ENCODE measurements around the gene SPATA32.

- TF ChIP-seq CTCF (IDR thresholded peaks at IDR 0.05) (no peak), POLR2A (IDR thresholded peaks at IDR 0.05) (no peak)
Measured at GRCh38 chr17:45273551-45273957, 11.7 kb upstream of the SPATA32 start.
